K562 (cell line): ENCODE measurements around the gene MYCN. TPM values are rescaled to one million over a fixed set of nuclear protein-coding genes. Genes with fewer than 3 reads are reported as not detected.

Experiments used
- ATAC-seq: fragments of 200-7000 bp; cut with Tn5 transposase; 3 replicates; pipeline ENCODE4 v1.9.1; 2020; ENCODE audit warnings: moderate library complexity
- BruUV-seq: library from RNA; stranded (reverse); fragments of 400-500 nt; replicated peaks from 2 replicates; lab custom pipeline; 2021; lab: Mats Ljungman, UMichigan
- CTCF ChIA-PET: fragments of 300-600 bp; formaldehyde crosslinking; extraction: SDS; loops from one replicate; lab custom pipeline; 2021; ENCODE audit warnings: low intra/inter-chr PET ratio; lab: Yijun Ruan, JAX
- POLR2A ChIA-PET: fragments of 300-600, 350-650 bp; sonication (Branson Sonifier 250); formaldehyde crosslinking; extraction: SDS; loops from one replicate; lab custom pipeline; 2021; ENCODE audit warnings: antibody characterized with exemption, inconsistent platforms; lab: Yijun Ruan, JAX
- DNase-seq, 4 experiments: peaks; one replicate each; pipeline versions ENCODE4 v3.0.0 to v3.0.0-alpha.2; 2011 to 2018; ENCODE audit warnings: low spot score in 3 of 4, mixed read lengths in 3 of 4; ENCODE audit errors: extremely low read depth in 1 of 4
- FAIRE-seq: peaks from 2 replicates; lab custom pipeline; 2011; peaks lifted over from hg19 to GRCh38; lab: Jason Lieb, UNC
- H2AFZ ChIP-seq: 2 replicates; pipeline ENCODE4 v1.6.0; 2011; ENCODE audit warnings: low read depth, low read length, control low read depth, inconsistent platforms
- H3K27ac ChIP-seq: fragments of 200-600 bp; 3 replicates; pipeline ENCODE4 v1.8.0; 2011; ENCODE audit warnings: low read depth, mild to moderate bottlenecking, control low read depth, inconsistent platforms, low read length, moderate library complexity, mixed read lengths; ENCODE audit errors: extremely low read depth
- H3K27me3 ChIP-seq, 2 experiments: fragments of 300-600 bp in 1 of 2; 2 replicates in 1 of 2; 3 replicates in 1 of 2; pipeline versions ENCODE4 v1.6.0 to v1.8.0; 2011; ENCODE audit warnings: inconsistent platforms in 2 of 2, low read length in 2 of 2, mild to moderate bottlenecking in 1 of 2, mixed read lengths in 1 of 2, moderate library complexity in 1 of 2; ENCODE audit not compliant: control insufficient read depth in 2 of 2, insufficient read depth in 2 of 2
- H3K36me3 ChIP-seq: fragments of 300-600 bp; 3 replicates; pipeline ENCODE4 v1.8.0; 2011; ENCODE audit warnings: mild to moderate bottlenecking, low read length, inconsistent platforms; ENCODE audit not compliant: control insufficient read depth, insufficient read depth
- H3K4me1 ChIP-seq, 2 experiments: fragments of 200-600 bp in 1 of 2; replicated peaks in 1 of 2; 2 replicates in 1 of 2; 3 replicates in 1 of 2; pipeline versions ENCODE4 v1.5.1 to v1.8.0; 2011; ENCODE audit warnings: inconsistent platforms in 2 of 2, low read length in 2 of 2, mild to moderate bottlenecking in 1 of 2, mixed read lengths in 1 of 2, moderate library complexity in 1 of 2; ENCODE audit not compliant: control insufficient read depth in 2 of 2, insufficient read depth in 2 of 2
- H3K4me2 ChIP-seq: 2 replicates; pipeline ENCODE4 v1.6.1; 2011; ENCODE audit warnings: low read length, control low read depth, inconsistent platforms, mixed read lengths; ENCODE audit not compliant: insufficient read depth
- H3K4me3 ChIP-seq: fragments of 200-600 bp; sonication (generic), shearing (Covaris generic); 2 replicates; pipeline ENCODE4 v1.5.1; 2016; ENCODE audit warnings: control low read depth, inconsistent platforms
- H3K79me2 ChIP-seq: fragments of 200-600 bp; 3 replicates; pipeline ENCODE4 v1.8.0; 2011; ENCODE audit warnings: low read length, inconsistent platforms; ENCODE audit not compliant: control insufficient read depth, insufficient read depth
- H3K9ac ChIP-seq, 2 experiments: 2 replicates each; pipeline versions ENCODE4 v1.6.0 to v1.6.1; 2011; ENCODE audit warnings: low read depth in 2 of 2, low read length in 2 of 2, control low read depth in 1 of 2, inconsistent platforms in 1 of 2, mild to moderate bottlenecking in 1 of 2, mixed read lengths in 1 of 2; ENCODE audit not compliant: insufficient read depth in 1 of 2
- H3K9me1 ChIP-seq: one replicate; pipeline ENCODE4 v1.6.0; 2011; ENCODE audit warnings: inconsistent platforms, mild to moderate bottlenecking, low read length, moderate library complexity; ENCODE audit not compliant: control insufficient read depth, insufficient read depth
- H3K9me3 ChIP-seq: replicated peaks from 2 replicates; pipeline ENCODE4 v1.5.1; 2011; ENCODE audit warnings: low read depth, low read length, inconsistent platforms; ENCODE audit not compliant: control insufficient read depth, insufficient read depth
- H4K20me1 ChIP-seq: replicated peaks from 2 replicates; pipeline ENCODE4 v1.6.1; 2011; ENCODE audit warnings: low read length, inconsistent platforms, mixed read lengths; ENCODE audit not compliant: control insufficient read depth, insufficient read depth
- GABPB2 ChIP-seq: fragments of 250-450 bp; sonication (Bioruptor Pico); conservative IDR thresholded peaks from 2 replicates; pipeline ENCODE4 v1.5.1; 2021; ENCODE audit warnings: mild to moderate bottlenecking
- POLR3G ChIP-seq: IDR thresholded peaks from 2 replicates; pipeline ENCODE4 v1.6.1; 2011; ENCODE audit not compliant: insufficient read length, insufficient replicate concordance; ENCODE audit errors: extremely low read depth
- TGIF2 ChIP-seq: sonication (generic); formaldehyde crosslinking; IDR thresholded peaks from 2 replicates; pipeline ENCODE4 v1.8.1; 2022; ENCODE audit warnings: mild to moderate bottlenecking, missing genetic modification reagents, moderate library complexity
- TSHZ1 ChIP-seq: fragments of 250-450 bp; sonication (Bioruptor Pico); IDR thresholded peaks from 2 replicates; pipeline ENCODE4 v1.4.0; 2020; ENCODE audit warnings: mild to moderate bottlenecking, moderate library complexity
- ZNF395 ChIP-seq: fragments of 200-800 bp; sonication (Bioruptor generic); IDR thresholded peaks from 2 replicates; pipeline ENCODE4 v1.6.1; 2017; ENCODE audit warnings: missing genetic modification characterization, missing compliant biosample characterization
- ZNF41 ChIP-seq: fragments of 250-450 bp; sonication (Bioruptor Pico); conservative IDR thresholded peaks from 2 replicates; pipeline ENCODE4 v1.4.0; 2020; ENCODE audit warnings: mild to moderate bottlenecking
- ZNF75A ChIP-seq: fragments of 450-650 bp; formaldehyde crosslinking; IDR thresholded peaks from 2 replicates; pipeline ENCODE4 v1.4.0; 2020; ENCODE audit warnings: mild to moderate bottlenecking
- WGBS: fragments of 100-300 bp; shearing (Covaris generic); methylation state at CpG from one replicate; pipeline ENCODE4 v1.1.6; 2016; ENCODE audit warnings: low coverage, mixed read lengths; ENCODE audit not compliant: insufficient coverage; ENCODE audit errors: missing lambda C conversion rate; 5-methylcytosine and 5-hydroxymethylcytosine counted together
- in situ Hi-C: fragments of 300-500 bp; cut with MboI; formaldehyde crosslinking; loops from 4 replicates; pipeline ENCODE4 v1.15.0; 2018; ENCODE audit warnings: inconsistent platforms, mixed read lengths
- intact Hi-C: fragments of 100-400 bp; cut with micrococcal nuclease; formaldehyde crosslinking; loops from 2 replicates; pipeline ENCODE4 v1.14.2; 2022
- polyA plus RNA-seq, 8 experiments: library from polyadenylated mRNA; depleted of rRNA in 4 of 8; stranded (reverse) in 5 of 8; unstranded in 3 of 8; fragments of >200 nt; fragmentation: Nextera tagmentation in 2 of 8; fragmentation: Illumina TruSeq in 1 of 8; extraction: Ambion mirVana in 2 of 8; extraction: Trizol in 1 of 8; gene quantifications; 2 replicates each; pipeline versions ENCODE4 v1.2.1 to v1.2.3, GENCODE V29; 2011 to 2014; ENCODE audit warnings: inconsistent platforms in 1 of 8, missing spikeins in 1 of 8
- total RNA-seq, 7 experiments: library from RNA; depleted of rRNA in 6 of 7; stranded (reverse); fragments of >200 nt in 6 of 7; fragmentation: Illumina TruSeq in 2 of 7; extraction: Trizol in 2 of 7; gene quantifications; 2 replicates each; pipeline versions ENCODE4 v1.2.1 to v1.2.3, GENCODE V29; 2011 to 2021; ENCODE audit warnings: low replicate concordance in 1 of 7

MYCN gene
- total and polyA plus RNA-seq, 9 of the 15 experiments (the other 6 are each of a cell fraction or from before 2014, with no cell fraction given) = not detected

- DNase-seq = no peak
- Histone ChIP-seq H3K27ac (no peak overlapping the region), H3K4me1 (no peaks in the 10 kb centered on the region), H3K79me2 (no peaks in the 10 kb centered on the region), H3K9ac (no peak overlapping the region)
- intact Hi-C loops = no loop called here
- ChIA-PET CTCF (no interaction called here), POLR2A (no interaction called here)
- BruUV-seq = no TSS peak
- TF ChIP-seq ZNF395 (no peak), ZNF41 (no peak), POLR3G (no peak), TGIF2 (CRISPR knock-in tag) (no peak), ZNF75A (CRISPR knock-in tag) (no peak), GABPB2 (CRISPR knock-in tag) (no peak), TSHZ1 (CRISPR knock-in tag) (no peak)
- TF ChIP-seq, all 486 proteins: peak for 0
- no peak for FAIRE-seq
- Histone ChIP-seq H3K27me3 (peaks cover 2 to 9% of the 10 kb centered on the region in 2 experiments; a peak in 3 of 5 replicates), H4K20me1 (no peaks in the 10 kb centered on the region), H3K4me2 (no peak overlapping the region), H3K9me3 (no peaks in the 10 kb centered on the region), H2AFZ (no peak overlapping the region), H3K36me3 (no peaks in the 10 kb centered on the region), H3K4me3 (no peak overlapping the region), H3K9me1 (no peaks in the 10 kb centered on the region)
- no peak for ATAC-seq
- 1% methylated on average over 7 of the region's 7 CpGs for WGBS
- in situ Hi-C loops = no loop called here
Observed at GRCh38 chr2:15971351-15971750, 31.0 kb downstream of the MYCN start.
